Measurements from ENCODE around the gene RASSF4.

DNA sequence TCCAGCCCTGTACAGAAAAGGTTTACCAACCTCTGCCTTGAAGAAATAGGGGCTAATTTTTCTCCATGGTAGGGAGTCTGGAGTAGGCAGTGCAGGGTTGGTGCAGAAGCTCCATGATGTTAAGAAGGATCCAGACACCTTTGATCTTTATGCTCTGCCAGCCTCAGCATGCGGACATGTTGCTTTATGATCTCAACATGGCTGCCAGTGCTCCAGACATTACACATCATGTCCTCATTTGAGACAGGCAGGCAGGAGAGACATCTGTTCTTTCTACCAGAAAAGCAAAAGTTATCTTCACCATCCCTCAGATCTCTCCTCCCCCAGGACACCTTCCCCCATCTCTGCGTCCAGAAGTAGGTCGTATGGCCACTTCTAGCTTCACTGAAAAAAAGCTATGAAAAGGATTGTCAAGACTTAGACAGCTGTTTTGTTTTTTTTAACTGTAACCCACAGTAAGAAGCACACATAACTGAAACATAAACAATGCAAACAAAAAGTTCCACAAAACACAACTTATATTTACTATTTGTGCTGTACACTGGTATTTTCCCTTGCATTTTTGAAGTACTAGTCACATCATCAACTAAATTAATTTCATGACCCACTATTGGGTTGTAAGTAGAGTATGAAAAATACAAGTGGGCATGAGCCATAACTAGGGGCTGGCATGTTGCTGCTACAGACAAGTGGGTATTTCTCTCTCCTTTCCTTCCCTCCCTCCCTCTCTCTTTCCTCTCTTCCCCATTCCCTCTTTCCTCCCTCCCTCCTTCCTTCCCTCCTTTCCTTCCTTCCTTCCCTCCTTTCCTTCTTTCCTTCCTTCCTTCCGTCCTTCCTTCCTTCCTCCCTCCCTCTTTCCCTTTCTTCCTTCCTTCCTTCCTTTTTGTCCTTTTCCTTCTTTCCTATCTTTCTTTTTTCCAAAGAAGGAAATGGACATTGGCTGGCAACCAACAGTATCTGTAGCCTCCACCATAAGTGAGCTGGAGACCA, 2.6 kb upstream of the RASSF4 start:
- TF ChIP-seq, protein P1, sequence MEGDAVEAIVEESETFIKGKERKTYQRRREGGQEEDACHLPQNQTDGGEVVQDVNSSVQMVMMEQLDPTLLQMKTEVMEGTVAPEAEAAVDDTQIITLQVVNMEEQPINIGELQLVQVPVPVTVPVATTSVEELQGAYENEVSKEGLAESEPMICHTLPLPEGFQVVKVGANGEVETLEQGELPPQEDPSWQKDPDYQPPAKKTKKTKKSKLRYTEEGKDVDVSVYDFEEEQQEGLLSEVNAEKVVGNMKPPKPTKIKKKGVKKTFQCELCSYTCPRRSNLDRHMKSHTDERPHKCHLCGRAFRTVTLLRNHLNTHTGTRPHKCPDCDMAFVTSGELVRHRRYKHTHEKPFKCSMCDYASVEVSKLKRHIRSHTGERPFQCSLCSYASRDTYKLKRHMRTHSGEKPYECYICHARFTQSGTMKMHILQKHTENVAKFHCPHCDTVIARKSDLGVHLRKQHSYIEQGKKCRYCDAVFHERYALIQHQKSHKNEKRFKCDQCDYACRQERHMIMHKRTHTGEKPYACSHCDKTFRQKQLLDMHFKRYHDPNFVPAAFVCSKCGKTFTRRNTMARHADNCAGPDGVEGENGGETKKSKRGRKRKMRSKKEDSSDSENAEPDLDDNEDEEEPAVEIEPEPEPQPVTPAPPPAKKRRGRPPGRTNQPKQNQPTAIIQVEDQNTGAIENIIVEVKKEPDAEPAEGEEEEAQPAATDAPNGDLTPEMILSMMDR (IDR thresholded peaks at IDR 0.05): no peak
- TF ChIP-seq POLR2A (IDR thresholded peaks at IDR 0.05): no peak

All from body of pancreas (tissue), 4 donors.